ENCODE data around the gene KIAA0513. TPM values are rescaled to one million over a fixed set of nuclear protein-coding genes. Genes with fewer than 3 reads are reported as not detected.

Gene KIAA0513
- total RNA-seq, 1 donor, result 35.1 TPM

DNA sequence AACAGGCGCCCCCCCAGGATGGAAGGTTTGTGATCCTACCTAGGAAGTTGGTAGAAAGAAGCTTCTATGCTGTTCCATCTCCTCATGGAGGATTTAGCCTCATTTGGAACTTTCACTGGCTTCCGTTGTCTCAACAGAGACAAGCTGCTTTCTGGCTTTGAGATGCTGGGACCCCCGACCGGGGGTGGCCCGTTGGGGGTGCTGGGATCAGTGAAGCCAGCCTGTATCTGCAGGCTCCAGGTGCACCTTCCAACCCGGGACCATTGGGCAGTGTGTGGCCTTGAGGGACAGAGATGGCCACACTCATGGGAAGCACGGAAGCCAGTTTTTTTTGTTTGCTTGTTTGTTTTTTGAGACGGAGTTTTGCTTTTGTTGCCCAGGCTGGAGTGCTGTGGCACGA is 69.3 kb downstream of the KIAA0513 start:
- Histone ChIP-seq H3K4me3 (ENCODE audit: insufficient read depth, low read length) (no peak overlapping the region), H3K27me3 (ENCODE audit: insufficient read depth, low read length) (peaks cover 42% of the 10 kb centered on the region), H3K36me3 (ENCODE audit: insufficient read depth, low read length) (no peaks in the 10 kb centered on the region), H3K9me3 (ENCODE audit: low read depth, low read length) (no peaks in the 10 kb centered on the region), H2AFZ (ENCODE audit: low read length) (no peak overlapping the region), H4K20me1 (ENCODE audit: insufficient read depth, low read length) (peaks cover 4% of the 10 kb centered on the region), H3K4me2 (ENCODE audit: insufficient read depth, low read length) (no peak overlapping the region), H3K4me1 (ENCODE audit: insufficient read depth, low read length) (no peaks in the 10 kb centered on the region), H3K79me2 (ENCODE audit: insufficient read depth, low read length) (no peaks in the 10 kb centered on the region), H3K27ac (ENCODE audit: low read depth, low read length) (no peak overlapping the region)
- peak; percentile 17 for DNase-seq (ENCODE audit: insufficient read length, low spot score, missing footprints)
- TF ChIP-seq, protein P1, sequence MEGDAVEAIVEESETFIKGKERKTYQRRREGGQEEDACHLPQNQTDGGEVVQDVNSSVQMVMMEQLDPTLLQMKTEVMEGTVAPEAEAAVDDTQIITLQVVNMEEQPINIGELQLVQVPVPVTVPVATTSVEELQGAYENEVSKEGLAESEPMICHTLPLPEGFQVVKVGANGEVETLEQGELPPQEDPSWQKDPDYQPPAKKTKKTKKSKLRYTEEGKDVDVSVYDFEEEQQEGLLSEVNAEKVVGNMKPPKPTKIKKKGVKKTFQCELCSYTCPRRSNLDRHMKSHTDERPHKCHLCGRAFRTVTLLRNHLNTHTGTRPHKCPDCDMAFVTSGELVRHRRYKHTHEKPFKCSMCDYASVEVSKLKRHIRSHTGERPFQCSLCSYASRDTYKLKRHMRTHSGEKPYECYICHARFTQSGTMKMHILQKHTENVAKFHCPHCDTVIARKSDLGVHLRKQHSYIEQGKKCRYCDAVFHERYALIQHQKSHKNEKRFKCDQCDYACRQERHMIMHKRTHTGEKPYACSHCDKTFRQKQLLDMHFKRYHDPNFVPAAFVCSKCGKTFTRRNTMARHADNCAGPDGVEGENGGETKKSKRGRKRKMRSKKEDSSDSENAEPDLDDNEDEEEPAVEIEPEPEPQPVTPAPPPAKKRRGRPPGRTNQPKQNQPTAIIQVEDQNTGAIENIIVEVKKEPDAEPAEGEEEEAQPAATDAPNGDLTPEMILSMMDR (IDR thresholded peaks at IDR 0.05; ENCODE audit: extremely low read depth, low read depth, low read length), result no peak

DNA sequence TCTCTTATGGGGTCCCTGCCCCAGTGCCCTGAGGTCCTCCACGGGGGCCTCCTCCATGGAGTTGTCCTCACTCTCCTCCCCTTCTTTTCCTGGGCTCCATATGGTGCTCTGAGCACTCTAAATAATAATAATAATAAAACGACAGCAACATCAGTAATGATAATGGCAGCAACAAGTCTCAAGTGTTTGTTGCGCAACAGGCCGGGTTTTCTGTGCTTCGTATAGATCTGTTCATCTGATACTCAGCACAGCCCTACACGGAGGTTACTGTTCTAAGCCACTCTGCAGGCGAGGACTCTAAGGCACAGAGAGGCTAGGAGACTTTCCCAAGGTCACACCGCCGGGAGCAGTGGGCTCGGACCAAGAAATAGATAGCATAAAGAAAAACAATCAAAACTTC is 71.0 kb downstream of the KIAA0513 start:
- TF ChIP-seq, protein P1 (IDR thresholded peaks at IDR 0.05; ENCODE audit: extremely low read depth, low read depth, low read length), result no peak
- peaks cover 40% of the 10 kb centered on the region for H3K27me3 ChIP-seq (ENCODE audit: insufficient read depth, low read length)
- H3K4me3 ChIP-seq (ENCODE audit: insufficient read depth, low read length), result no peak overlapping the region
- H3K27ac ChIP-seq (ENCODE audit: low read depth, low read length), result no peak overlapping the region
- no peaks in the 10 kb centered on the region for H3K9me3 ChIP-seq (ENCODE audit: low read depth, low read length)
- peaks cover 2% of the 10 kb centered on the region for H4K20me1 ChIP-seq (ENCODE audit: insufficient read depth, low read length)
- H3K4me1 ChIP-seq (ENCODE audit: insufficient read depth, low read length), result no peaks in the 10 kb centered on the region
- peak; percentile 3 for DNase-seq (ENCODE audit: insufficient read length, low spot score, missing footprints)
- H3K36me3 ChIP-seq (ENCODE audit: insufficient read depth, low read length), result no peaks in the 10 kb centered on the region
- no peak overlapping the region for H3K4me2 ChIP-seq (ENCODE audit: insufficient read depth, low read length)
- no peak overlapping the region for H2AFZ ChIP-seq (ENCODE audit: low read length)
- H3K79me2 ChIP-seq (ENCODE audit: insufficient read depth, low read length), result no peaks in the 10 kb centered on the region

DNA sequence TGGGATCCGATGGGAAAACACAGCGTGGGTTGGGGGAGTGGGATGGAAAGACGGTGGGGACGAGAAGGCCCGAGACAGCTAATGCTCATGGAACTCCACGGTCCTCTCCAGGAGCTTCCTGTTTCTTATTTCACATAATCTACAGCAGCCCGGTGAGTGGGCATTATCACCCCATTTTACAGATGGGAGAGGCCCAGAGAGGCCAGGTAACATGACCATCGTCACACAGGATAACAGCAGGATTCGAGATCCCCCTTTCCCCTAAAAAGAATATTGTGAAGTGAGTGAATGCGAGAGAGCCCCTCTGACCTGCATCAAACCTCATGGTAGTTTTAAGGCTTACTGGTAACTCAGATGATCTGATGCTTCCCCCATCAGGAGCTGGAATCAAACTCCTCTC is 72.7 kb downstream of the KIAA0513 start:
- TF ChIP-seq, protein P1 (IDR thresholded peaks at IDR 0.05; ENCODE audit: extremely low read depth, low read depth, low read length), result no peak
- peak; percentile 30 for DNase-seq (ENCODE audit: insufficient read length, low spot score, missing footprints)
- Histone ChIP-seq H2AFZ (ENCODE audit: low read length) (no peak overlapping the region), H3K4me1 (ENCODE audit: insufficient read depth, low read length) (no peaks in the 10 kb centered on the region), H3K4me2 (ENCODE audit: insufficient read depth, low read length) (no peak overlapping the region), H4K20me1 (ENCODE audit: insufficient read depth, low read length) (no peaks in the 10 kb centered on the region), H3K27me3 (ENCODE audit: insufficient read depth, low read length) (peaks cover 32% of the 10 kb centered on the region), H3K9me3 (ENCODE audit: low read depth, low read length) (no peaks in the 10 kb centered on the region), H3K4me3 (ENCODE audit: insufficient read depth, low read length) (no peak overlapping the region), H3K27ac (ENCODE audit: low read depth, low read length) (no peak overlapping the region), H3K79me2 (ENCODE audit: insufficient read depth, low read length) (no peaks in the 10 kb centered on the region), H3K36me3 (ENCODE audit: insufficient read depth, low read length) (no peaks in the 10 kb centered on the region)

DNA sequence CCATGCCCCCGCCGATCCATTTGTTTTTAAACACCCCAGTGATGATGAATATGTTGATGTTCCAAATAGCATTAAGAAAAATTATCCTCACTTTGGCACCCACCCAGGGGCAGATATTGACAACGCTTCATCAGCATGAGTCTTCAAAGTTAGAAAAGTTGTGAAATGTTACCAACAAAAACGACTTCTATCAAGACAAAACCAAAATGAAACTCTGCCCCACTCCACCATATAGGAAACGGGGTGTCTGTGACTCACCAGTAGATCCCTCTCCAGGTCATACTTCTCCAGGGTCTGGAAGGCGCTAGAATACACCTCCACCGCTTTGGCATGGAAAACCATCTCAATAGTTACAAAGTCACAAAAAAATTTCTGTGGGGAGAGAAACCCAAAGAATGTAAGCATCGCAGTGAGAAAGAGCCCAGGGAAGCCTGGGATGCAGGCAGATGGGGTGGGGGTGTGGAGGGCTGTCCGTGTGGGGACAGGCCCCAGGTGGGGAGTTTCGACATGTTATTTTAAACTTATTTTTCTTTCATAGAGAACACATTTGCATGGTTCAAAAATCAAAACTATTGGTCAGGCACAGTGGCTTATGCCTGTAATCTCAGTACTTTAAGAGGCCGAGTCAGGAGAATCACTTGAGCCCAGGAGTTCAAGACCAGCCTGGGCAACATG is 74.5 kb downstream of the KIAA0513 start:
- no peak overlapping the region for H3K27ac ChIP-seq (ENCODE audit: low read depth, low read length)
- H3K36me3 ChIP-seq (ENCODE audit: insufficient read depth, low read length), result no peaks in the 10 kb centered on the region
- H3K79me2 ChIP-seq (ENCODE audit: insufficient read depth, low read length), result no peaks in the 10 kb centered on the region
- H3K9me3 ChIP-seq (ENCODE audit: low read depth, low read length), result no peaks in the 10 kb centered on the region
- peaks cover 24% of the 10 kb centered on the region for H3K27me3 ChIP-seq (ENCODE audit: insufficient read depth, low read length)
- no peaks in the 10 kb centered on the region for H4K20me1 ChIP-seq (ENCODE audit: insufficient read depth, low read length)
- no peaks in the 10 kb centered on the region for H3K4me1 ChIP-seq (ENCODE audit: insufficient read depth, low read length)
- H2AFZ ChIP-seq (ENCODE audit: low read length), result no peak overlapping the region
- H3K4me2 ChIP-seq (ENCODE audit: insufficient read depth, low read length), result no peak overlapping the region
- TF ChIP-seq, protein P1 (IDR thresholded peaks at IDR 0.05; ENCODE audit: extremely low read depth, low read depth, low read length), result no peak
- peak; percentile 64 for DNase-seq (ENCODE audit: insufficient read length, low spot score, missing footprints)
- H3K4me3 ChIP-seq (ENCODE audit: insufficient read depth, low read length), result no peak overlapping the region

Data from osteoblast (primary cell).